Fibroblast of lung (primary cell): Measurements from ENCODE around the gene EIF4A3. TPM values are rescaled to one million over a fixed set of nuclear protein-coding genes. Genes with fewer than 3 reads are reported as not detected.

Experiments used
- DNase-seq, 2 donors: peaks; one replicate each; pipeline versions ENCODE4 v3.0.0 to v3.0.0-alpha.2; 2010; ENCODE audit warnings: low read depth in 2 of 2
- H2AFZ ChIP-seq: 2 replicates; pipeline ENCODE4 v1.5.1; 2012; ENCODE audit warnings: low read length, control low read depth, inconsistent platforms
- H3K27ac ChIP-seq: 2 replicates; pipeline ENCODE4 v1.5.1; 2011; ENCODE audit warnings: low read length, control low read depth; ENCODE audit not compliant: insufficient read depth
- H3K27me3 ChIP-seq: 2 replicates; pipeline ENCODE4 v1.5.1; 2011; ENCODE audit warnings: mild to moderate bottlenecking, low read length; ENCODE audit not compliant: control insufficient read depth, insufficient read depth
- H3K36me3 ChIP-seq: 2 replicates; pipeline ENCODE4 v1.5.1; 2011; ENCODE audit warnings: low read length; ENCODE audit not compliant: control insufficient read depth, insufficient read depth
- H3K4me1 ChIP-seq: 2 replicates; pipeline ENCODE4 v1.5.1; 2011; ENCODE audit warnings: low read length; ENCODE audit not compliant: control insufficient read depth, insufficient read depth; ENCODE audit errors: extremely low read depth
- H3K4me2 ChIP-seq: 2 replicates; pipeline ENCODE4 v1.5.1; 2011; ENCODE audit warnings: low read length, control low read depth; ENCODE audit not compliant: insufficient read depth; ENCODE audit errors: extremely low read depth
- H3K4me3 ChIP-seq, 4 experiments: fragments of 200-600 bp in 1 of 4; sonication (generic) in 1 of 4; replicated peaks in 1 of 4; 2 replicates each; pipeline ENCODE4 v1.5.1; 2011 to 2016; ENCODE audit warnings: low read length in 4 of 4, low read depth in 3 of 4, mild to moderate bottlenecking in 3 of 4, control low read depth in 2 of 4, inconsistent platforms in 1 of 4, mixed read lengths in 1 of 4; ENCODE audit not compliant: insufficient read depth in 1 of 4; ENCODE audit errors: control extremely low read depth in 1 of 4
- H3K79me2 ChIP-seq: 2 replicates; pipeline ENCODE4 v1.5.1; 2012; ENCODE audit warnings: mild to moderate bottlenecking, low read length, inconsistent platforms; ENCODE audit not compliant: control insufficient read depth, insufficient read depth
- H3K9ac ChIP-seq: 2 replicates; pipeline ENCODE4 v1.5.1; 2011; ENCODE audit warnings: mild to moderate bottlenecking, low read length, control low read depth; ENCODE audit not compliant: insufficient read depth
- H3K9me3 ChIP-seq: 2 replicates; pipeline ENCODE4 v1.5.1; 2012; ENCODE audit warnings: low read depth, low read length; ENCODE audit not compliant: control insufficient read depth, insufficient read depth
- H4K20me1 ChIP-seq: 2 replicates; pipeline ENCODE4 v1.5.1; 2011; ENCODE audit warnings: low read length; ENCODE audit not compliant: control insufficient read depth, insufficient read depth; ENCODE audit errors: extremely low read depth
- CTCF ChIP-seq, 2 donors: IDR thresholded peaks in 1 of 2; conservative IDR thresholded peaks in 1 of 2; 1 replicate in 1 of 2; 2 replicates in 1 of 2; pipeline ENCODE4 v1.5.1; 2011 to 2012; ENCODE audit warnings: low read length in 2 of 2, control low read depth in 1 of 2, inconsistent platforms in 1 of 2, low read depth in 1 of 2, mild to moderate bottlenecking in 1 of 2
- EZH2 ChIP-seq: IDR thresholded peaks from 2 replicates; pipeline ENCODE4 v1.5.1; 2012; ENCODE audit warnings: low read length, control low read depth, mild to moderate bottlenecking; ENCODE audit errors: missing control alignments
- polyA plus RNA-seq, 2 donors: library from polyadenylated mRNA; depleted of rRNA in 1 of 2; stranded (reverse) in 1 of 2; unstranded in 1 of 2; fragments of >200 nt; gene quantifications; 2 replicates each; pipeline ENCODE4 v1.2.1, GENCODE V29; 2011 to 2012; ENCODE audit warnings: missing spikeins in 1 of 2
- total RNA-seq: library from RNA; depleted of rRNA; stranded (reverse); fragments of >200 nt; gene quantifications from 2 replicates; pipeline ENCODE4 v1.2.1, GENCODE V29; 2014

The EIF4A3 gene
- total and polyA plus RNA-seq, 2 donors (not counting 1 experiment from before 2014, with no cell fraction given), result 73.2 to 110 TPM

- no peaks in the 10 kb centered on the region for H3K4me1 ChIP-seq
- H3K79me2 ChIP-seq, result no peaks in the 10 kb centered on the region
- no peaks in the 10 kb centered on the region for H3K9me3 ChIP-seq
- H3K4me2 ChIP-seq, result no peak overlapping the region
- no peak overlapping the region for H2AFZ ChIP-seq
- no peak for DNase-seq
- H3K36me3 ChIP-seq, result no peaks in the 10 kb centered on the region
- no peak overlapping the region for H3K4me3 ChIP-seq
- H3K27me3 ChIP-seq, result no peaks in the 10 kb centered on the region
- TF ChIP-seq EZH2 (no peak), CTCF (conservative IDR thresholded peaks at IDR 0.05 in 1 of 2, IDR thresholded peaks at IDR 0.05 in 1 of 2; ENCODE audit: low read depth in 1 of 2, low read length in 2 of 2) (no peak)
- H4K20me1 ChIP-seq, result no peaks in the 10 kb centered on the region
- no peak overlapping the region for H3K27ac ChIP-seq
- no peak overlapping the region for H3K9ac ChIP-seq
These were observed 36.5 kb downstream of the EIF4A3 start for GRCh38 chr17:80110447-80110812.

DNA sequence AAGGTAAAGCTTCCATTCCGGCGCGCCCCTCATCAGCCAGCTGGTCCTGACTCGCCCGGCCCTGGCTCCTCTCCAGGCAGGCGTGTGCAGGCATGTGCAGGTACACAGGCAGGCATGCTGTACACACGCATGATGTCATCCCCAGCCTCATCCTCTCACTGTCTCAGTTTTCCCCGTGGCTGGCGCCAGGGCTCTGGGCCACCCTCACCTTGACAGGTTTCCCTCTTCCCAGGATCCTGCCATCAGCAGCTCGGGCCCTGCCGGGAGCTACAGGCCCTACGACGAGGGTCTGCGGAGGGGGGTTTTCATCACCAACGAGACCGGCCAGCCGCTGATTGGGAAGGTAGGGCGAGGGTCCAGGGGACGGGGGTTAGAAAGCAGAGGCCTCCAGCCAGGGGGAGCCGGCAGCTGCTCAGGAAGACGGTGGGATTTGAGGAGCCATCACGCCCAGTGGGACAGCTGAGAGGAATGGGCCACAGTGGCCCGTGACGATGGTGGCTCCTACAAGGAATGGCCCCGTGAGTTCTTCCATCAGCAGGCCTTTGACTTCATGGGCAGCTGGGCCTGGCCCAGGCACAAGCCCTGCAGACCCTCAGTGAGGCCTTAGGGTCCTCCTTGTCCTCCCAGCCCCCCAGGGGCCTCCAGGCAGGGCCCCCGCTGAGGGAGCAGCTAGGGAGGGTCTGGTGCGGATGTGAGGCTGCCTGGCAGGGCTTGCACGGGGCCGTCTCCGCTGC lies 37.0 kb downstream of the EIF4A3 start:
- Histone ChIP-seq H3K4me2 (no peak overlapping the region), H3K4me3 (no peak overlapping the region), H2AFZ (no peak overlapping the region), H3K9me3 (no peaks in the 10 kb centered on the region), H3K4me1 (no peaks in the 10 kb centered on the region), H3K27ac (no peak overlapping the region), H3K27me3 (no peaks in the 10 kb centered on the region), H3K9ac (no peak overlapping the region), H3K36me3 (no peaks in the 10 kb centered on the region), H4K20me1 (no peaks in the 10 kb centered on the region), H3K79me2 (no peaks in the 10 kb centered on the region)
- DNase-seq, result no peak
- TF ChIP-seq CTCF (conservative IDR thresholded peaks at IDR 0.05 in 1 of 2, IDR thresholded peaks at IDR 0.05 in 1 of 2; ENCODE audit: low read depth in 1 of 2, low read length in 2 of 2) (no peak), EZH2 (no peak)

DNA sequence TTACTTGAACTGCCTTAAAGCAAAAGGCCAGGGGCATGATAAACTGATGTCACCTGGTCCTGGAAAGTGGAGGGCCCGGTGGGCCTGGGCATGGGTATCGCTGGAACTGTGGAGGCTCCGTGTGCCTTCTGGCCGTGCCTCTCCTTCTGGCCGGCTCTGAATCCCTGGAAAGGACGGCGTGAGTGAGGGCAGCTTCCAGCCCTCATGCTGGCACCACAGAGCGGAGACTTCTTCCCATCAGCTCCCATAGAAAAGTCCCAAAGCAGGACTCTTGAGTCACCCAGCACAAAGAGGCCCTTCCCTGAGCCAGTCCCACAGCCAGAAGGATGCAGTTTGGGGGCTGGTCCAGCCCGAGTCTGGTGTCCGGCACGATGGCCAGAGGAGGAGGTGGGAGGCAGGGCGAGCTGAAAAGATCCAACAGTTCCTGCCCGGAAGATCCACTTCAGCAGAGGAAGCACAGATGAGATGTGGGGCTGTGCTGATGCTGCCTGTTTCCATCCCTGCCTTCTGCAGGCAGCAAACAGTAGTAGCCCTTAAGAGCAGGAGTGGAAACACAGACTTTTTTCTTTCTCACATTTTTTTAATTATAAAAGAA lies 37.8 kb downstream of the EIF4A3 start:
- no peaks in the 10 kb centered on the region for H3K27me3 ChIP-seq
- no peaks in the 10 kb centered on the region for H3K4me1 ChIP-seq
- no peak overlapping the region for H3K27ac ChIP-seq
- H3K36me3 ChIP-seq, result no peaks in the 10 kb centered on the region
- H3K4me2 ChIP-seq, result no peak overlapping the region
- H3K9me3 ChIP-seq, result no peaks in the 10 kb centered on the region
- no peak for TF ChIP-seq EZH2
- TF ChIP-seq CTCF (conservative IDR thresholded peaks at IDR 0.05 in 1 of 2, IDR thresholded peaks at IDR 0.05 in 1 of 2; ENCODE audit: low read depth in 1 of 2, low read length in 2 of 2), result no peak
- H3K4me3 ChIP-seq, result no peak overlapping the region
- H4K20me1 ChIP-seq, result no peaks in the 10 kb centered on the region
- no peak overlapping the region for H3K9ac ChIP-seq
- no peaks in the 10 kb centered on the region for H3K79me2 ChIP-seq
- no peak for DNase-seq
- no peak overlapping the region for H2AFZ ChIP-seq
